Stimulated activated CD4-positive, alpha-beta T cell treated with anti-CD3 and anti-CD28 coated beads, Interleukin-2, amount 100 ng/mL, for 48 hours (primary cell): Measurements from ENCODE around the gene S100A8.

Experiments used
- DNase-seq, 2 donors: peaks; one replicate each; pipeline ENCODE4 v3.0.0-alpha.2; 2020

The S100A8 gene

DNA sequence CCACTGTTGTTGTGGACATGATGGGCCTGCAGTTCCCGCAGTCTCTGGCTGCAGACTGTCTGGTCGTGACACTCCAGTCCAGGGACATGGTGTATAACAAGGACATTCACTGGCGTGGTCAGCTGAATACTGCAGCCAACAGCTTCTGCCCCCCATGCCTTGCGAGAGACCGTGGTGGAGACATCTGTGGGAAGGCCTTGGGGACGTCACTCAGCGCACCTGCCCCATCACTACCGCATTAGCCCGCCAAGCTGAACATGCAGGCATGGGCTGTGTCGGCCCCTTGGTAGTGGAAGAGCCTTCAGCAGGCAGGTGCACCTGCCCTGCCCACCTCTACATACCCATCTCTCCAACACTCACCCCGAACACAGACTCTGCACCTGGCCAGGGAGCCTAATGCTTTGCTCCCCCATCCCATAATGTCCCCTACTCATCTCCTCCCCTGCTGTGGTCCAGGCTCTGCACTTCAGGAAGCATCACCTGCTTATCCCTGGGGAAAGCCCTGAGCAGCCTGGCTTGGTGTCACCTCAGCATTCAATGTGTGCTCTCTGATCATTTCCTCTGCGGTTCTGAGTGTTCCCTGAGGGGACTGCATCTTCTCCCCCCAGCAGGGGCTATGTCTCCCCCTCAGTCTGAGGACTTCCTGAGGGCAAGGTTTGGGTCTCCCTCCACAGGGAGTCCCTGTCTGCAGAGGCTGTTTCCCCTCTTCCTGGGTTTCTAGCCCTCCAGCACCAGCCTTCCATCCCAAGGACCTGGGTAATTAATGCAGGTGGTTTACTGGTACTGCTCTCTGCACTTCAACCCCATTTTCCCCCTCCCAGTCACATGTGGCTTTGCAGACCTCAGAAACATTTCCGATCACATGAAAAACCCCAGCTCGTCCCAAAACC is 45.4 kb downstream of the S100A8 start:
- no peak for DNase-seq

DNA sequence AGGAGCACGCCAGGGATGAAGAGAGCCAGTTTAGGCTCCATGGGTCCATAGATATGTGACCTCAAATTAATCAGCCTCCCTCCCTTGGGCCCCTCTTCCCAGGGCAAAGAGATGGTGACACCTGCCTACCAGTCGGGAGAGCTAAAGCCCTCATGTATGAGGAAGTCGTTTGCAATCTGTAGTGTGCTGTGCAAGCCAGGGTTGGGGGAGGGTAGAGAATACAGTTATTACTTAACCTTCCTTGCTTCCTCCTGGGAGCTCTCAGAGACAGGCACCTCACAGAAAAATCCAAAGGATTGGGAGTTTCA is 46.2 kb downstream of the S100A8 start:
- no peak for DNase-seq

DNA sequence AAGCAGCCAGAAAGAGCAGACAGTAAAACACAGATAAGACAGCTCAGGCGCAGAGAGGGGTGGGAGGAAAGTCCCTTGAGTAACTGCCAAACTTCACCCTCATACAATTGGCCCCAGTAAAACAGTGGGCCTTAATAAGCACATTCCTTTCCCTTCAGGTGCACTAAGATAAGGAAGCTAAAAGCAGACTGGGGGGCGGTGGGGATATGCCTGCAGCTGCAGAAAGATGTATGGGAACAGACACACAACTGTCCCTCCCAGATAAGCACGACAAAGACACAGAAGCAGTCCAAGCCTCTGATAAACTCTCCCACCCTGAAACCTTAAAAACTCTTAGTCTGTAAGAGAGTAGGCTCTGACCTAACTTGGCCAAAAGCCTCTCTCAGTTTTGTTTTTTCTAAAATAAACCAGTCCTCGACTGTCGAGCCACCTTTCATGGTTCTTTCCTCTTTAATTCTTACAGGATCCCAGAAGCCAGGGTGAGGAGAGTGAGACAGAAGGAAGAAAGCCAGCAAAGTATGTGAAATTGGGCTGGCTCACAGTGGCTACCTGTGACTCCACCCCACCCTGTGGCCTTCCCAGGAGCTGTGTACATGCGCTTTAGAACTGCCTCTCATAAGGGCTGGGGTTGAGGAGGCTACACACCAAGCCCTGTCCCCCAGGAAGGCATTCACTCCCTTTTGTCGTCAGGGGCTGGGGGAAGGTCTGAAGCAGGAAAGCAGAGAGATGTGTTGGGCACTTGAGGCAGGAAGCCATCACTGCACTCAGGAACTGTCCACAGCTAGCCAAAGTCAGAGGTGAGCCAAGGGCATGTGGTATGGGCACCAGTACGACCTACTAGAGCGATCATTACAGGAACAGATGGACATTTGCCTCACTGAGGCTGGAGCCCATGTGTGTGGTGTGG is 46.8 kb downstream of the S100A8 start:
- DNase-seq = no peak

DNA sequence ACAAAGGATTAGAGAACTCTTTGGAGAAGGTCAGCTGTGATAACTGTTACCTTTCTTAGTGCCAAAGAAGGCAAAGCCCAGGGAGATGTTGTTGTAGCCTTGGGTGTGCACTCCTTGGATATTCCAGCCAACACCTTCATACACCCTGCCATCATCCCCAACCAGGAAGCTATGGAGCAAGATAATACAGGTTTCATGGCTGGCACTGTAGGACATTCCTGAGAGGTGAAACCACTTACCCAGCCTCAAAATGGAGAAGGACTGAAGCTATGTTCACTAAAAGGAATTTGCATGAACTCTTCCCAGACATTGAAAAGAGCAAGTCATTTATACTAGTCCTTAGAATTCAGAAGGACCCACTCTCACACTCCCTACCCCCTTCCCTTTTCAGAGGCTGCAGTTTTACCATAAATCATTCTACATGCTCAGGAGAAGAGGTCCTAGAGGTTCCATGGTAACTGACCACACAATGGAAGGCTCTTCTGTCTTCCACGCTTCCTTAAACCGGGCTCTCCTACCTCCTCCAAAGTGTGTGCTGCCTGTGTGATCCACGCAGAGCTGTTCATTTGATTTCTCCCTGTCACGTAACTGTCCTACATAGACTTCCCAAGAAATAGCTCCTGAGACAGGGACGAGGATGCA is 47.7 kb downstream of the S100A8 start:
- DNase-seq = no peak

DNA sequence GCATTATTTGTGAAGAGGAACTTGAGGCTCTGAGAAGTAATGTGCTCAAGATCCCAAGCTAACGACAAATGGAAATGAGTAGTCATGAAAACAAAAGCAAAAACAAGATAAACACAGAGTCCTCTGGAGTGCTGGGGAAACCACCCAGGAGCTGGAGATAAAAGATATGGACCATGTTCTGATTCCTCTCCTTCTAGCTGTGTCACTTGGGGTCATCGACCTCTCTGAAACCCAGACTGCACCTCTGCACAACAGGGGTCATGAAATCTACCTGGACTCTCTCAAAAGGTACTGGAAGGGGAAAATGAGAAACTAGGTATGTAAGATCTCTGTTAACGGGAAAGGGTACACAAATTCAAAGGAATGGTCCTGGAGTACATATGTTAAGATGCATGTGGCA is 48.7 kb downstream of the S100A8 start:
- DNase-seq = no peak

DNA sequence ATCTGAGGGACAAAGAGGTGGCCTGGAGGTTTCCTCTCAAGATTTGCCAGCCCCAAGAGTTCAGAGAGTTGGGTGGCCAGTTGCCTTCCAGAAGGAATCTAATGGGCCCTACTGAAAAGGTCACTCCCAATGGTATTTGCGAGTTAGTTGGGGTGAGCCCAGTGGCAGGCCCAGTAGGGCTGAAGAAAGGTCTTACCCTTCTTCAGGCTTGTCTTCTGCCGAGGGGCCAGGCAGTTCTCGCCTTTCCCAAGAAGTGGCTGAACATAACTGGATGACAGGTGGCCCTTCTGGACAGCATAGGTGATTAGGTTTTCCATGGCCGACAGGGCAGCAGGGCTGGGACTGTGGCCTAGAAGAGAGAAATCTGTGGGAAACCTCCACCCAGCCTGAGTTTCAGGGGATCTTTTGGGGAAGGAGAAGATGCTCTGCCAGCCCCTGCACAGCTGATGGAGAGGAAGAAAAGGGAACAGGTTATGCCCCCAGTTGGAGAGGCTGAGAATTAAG is 49.4 kb downstream of the S100A8 start:
- no peak for DNase-seq

DNA sequence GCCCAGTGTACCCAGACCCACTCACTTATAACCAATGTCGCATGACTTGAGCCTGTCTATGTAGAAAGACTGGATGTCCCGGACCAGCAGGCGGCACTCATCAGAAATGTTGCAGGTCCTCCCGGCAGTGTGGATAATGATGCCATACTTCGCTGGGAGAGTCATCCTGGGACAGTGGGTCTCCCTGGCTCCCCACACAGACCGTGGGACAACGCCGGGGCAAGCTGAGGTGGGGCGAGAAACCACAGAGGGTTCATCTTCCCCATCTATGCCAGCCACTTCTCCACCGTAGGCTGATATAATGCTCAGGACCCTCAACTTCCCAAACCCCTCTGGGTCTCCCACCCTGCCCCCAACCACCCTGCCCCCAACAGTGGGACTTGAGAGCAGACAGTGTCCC is 50.5 kb downstream of the S100A8 start:
- no peak for DNase-seq
